HCT116 (cell line): ENCODE results near the gene TRIM67. TPM values are rescaled to one million over a fixed set of nuclear protein-coding genes. Genes with fewer than 3 reads are reported as not detected.
A peak's percentile ranks its signal among the peaks of the same experiment; 100 is the strongest.

Experiments used
- ATAC-seq: fragments of 200-7000 bp; cut with Tn5 transposase; 2 replicates; pipeline ENCODE4 v1.9.1; 2020; ENCODE audit warnings: mild to moderate bottlenecking, moderate library complexity
- BruUV-seq: library from RNA; stranded (reverse); fragments of 400-500 nt; replicated peaks from 2 replicates; lab custom pipeline; 2021; lab: Mats Ljungman, UMichigan
- CTCF ChIA-PET: fragments of 300-600 bp; sonication (Branson Sonifier 250); formaldehyde crosslinking; loops from one replicate; lab custom pipeline; 2021; ENCODE audit warnings: antibody characterized with exemption; lab: Charles Lee
- POLR2A ChIA-PET: fragments of 300-600, 350-600 bp; sonication (Branson Sonifier 250); formaldehyde crosslinking; loops from one replicate; lab custom pipeline; 2021; ENCODE audit warnings: antibody characterized with exemption; lab: Charles Lee
- RAD21 ChIA-PET, 2 experiments: fragments of 300-600 bp; sonication (Branson Sonifier 250); formaldehyde crosslinking; loops; one replicate each; lab custom pipeline; 2023; ENCODE audit warnings: low total read pairs in 2 of 2; ENCODE audit not compliant: uncharacterized antibody in 2 of 2, unreplicated experiment in 2 of 2, low non-redundant PET in 1 of 2; lab: Charles Lee
- DNase-seq: peaks from one replicate; pipeline ENCODE4 v3.0.0-alpha.2; 2010; ENCODE audit warnings: low read depth, low spot score
- H2AFZ ChIP-seq: fragments of 200-600 bp; shearing (Covaris generic), sonication (generic); 2 replicates; pipeline ENCODE4 v1.6.1; 2017; ENCODE audit warnings: low read depth, mixed run types, mixed read lengths, antibody characterized with exemption, low read length; ENCODE audit not compliant: poor library complexity, severe bottlenecking
- H3K27ac ChIP-seq: 2 replicates; pipeline ENCODE4 v1.5.1; 2012; ENCODE audit warnings: low read depth, low read length
- H3K27me3 ChIP-seq: fragments of 200-600 bp; sonication (generic); 2 replicates; pipeline ENCODE4 v1.6.1; 2016; ENCODE audit warnings: mixed run types, low read length, mixed read lengths; ENCODE audit not compliant: insufficient read depth
- H3K36me3 ChIP-seq, 2 experiments: fragments of 200-500 bp in 1 of 2; fragments of 200-600 bp in 1 of 2; sonication (Bioruptor generic) in 1 of 2; sonication (generic) in 1 of 2; 2 replicates each; pipeline versions ENCODE4 v1.5.1 to v1.6.1; 2014 to 2016; ENCODE audit warnings: low read length in 2 of 2, inconsistent platforms in 1 of 2, mixed read lengths in 1 of 2, mixed run types in 1 of 2; ENCODE audit not compliant: insufficient read depth in 2 of 2, control insufficient read depth in 1 of 2
- H3K4me1 ChIP-seq, 2 experiments: fragments of 200-600 bp in 1 of 2; sonication (generic) in 1 of 2; 2 replicates each; pipeline versions ENCODE4 v1.5.1 to v1.6.1; 2012 to 2017; ENCODE audit warnings: low read length in 2 of 2, inconsistent platforms in 1 of 2, mild to moderate bottlenecking in 1 of 2, mixed read lengths in 1 of 2, mixed run types in 1 of 2, moderate library complexity in 1 of 2; ENCODE audit not compliant: insufficient read depth in 2 of 2, control insufficient read depth in 1 of 2
- H3K4me2 ChIP-seq: fragments of 200-600 bp; sonication (generic); 2 replicates; pipeline ENCODE4 v1.6.1; 2017; ENCODE audit warnings: mixed run types, low read length, mixed read lengths
- H3K4me3 ChIP-seq, 2 experiments: fragments of 200-600 bp in 1 of 2; sonication (generic) in 1 of 2; replicated peaks in 1 of 2; 2 replicates each; pipeline ENCODE4 v1.5.1; 2011 to 2016; ENCODE audit warnings: low read length in 2 of 2, control low read depth in 1 of 2, low read depth in 1 of 2, mild to moderate bottlenecking in 1 of 2, mixed read lengths in 1 of 2, mixed run types in 1 of 2
- H3K79me2 ChIP-seq: fragments of 200-600 bp; sonication (generic); 2 replicates; pipeline ENCODE4 v1.6.1; 2017; ENCODE audit warnings: mild to moderate bottlenecking, mixed run types, low read length, moderate library complexity, mixed read lengths; ENCODE audit not compliant: insufficient read depth
- H3K9ac ChIP-seq: fragments of 200-600 bp; sonication (generic); 2 replicates; pipeline ENCODE4 v1.6.1; 2016; ENCODE audit warnings: low read length, mixed read lengths
- H3K9me2 ChIP-seq: fragments of 200-600 bp; sonication (generic), shearing (Covaris generic); 2 replicates; pipeline ENCODE4 v1.6.1; 2017; ENCODE audit warnings: mixed run types, mild to moderate bottlenecking, moderate library complexity; ENCODE audit not compliant: insufficient read depth
- H3K9me3 ChIP-seq, 2 experiments: fragments of 200-500 bp in 1 of 2; fragments of 200-600 bp in 1 of 2; sonication (Bioruptor generic) in 1 of 2; sonication (generic) in 1 of 2; 2 replicates each; pipeline ENCODE4 v1.6.1; 2014 to 2017; ENCODE audit warnings: low read length in 2 of 2, mixed read lengths in 2 of 2, inconsistent platforms in 1 of 2, low read depth in 1 of 2, mild to moderate bottlenecking in 1 of 2, mixed run types in 1 of 2, moderate library complexity in 1 of 2; ENCODE audit not compliant: control insufficient read depth in 1 of 2, insufficient read depth in 1 of 2
- H4K20me1 ChIP-seq: fragments of 200-600 bp; sonication (generic), shearing (Covaris generic); 2 replicates; pipeline ENCODE4 v1.6.1; 2017; ENCODE audit warnings: mixed run types, mild to moderate bottlenecking, moderate library complexity; ENCODE audit not compliant: insufficient read depth
- CBX3 ChIP-seq: IDR thresholded peaks from 2 replicates; pipeline ENCODE4 v1.6.1; 2012; ENCODE audit warnings: low read depth
- EZH2phosphoT487 ChIP-seq: fragments of 200-600 bp; IDR thresholded peaks from 2 replicates; pipeline ENCODE4 v1.6.1; 2018; ENCODE audit warnings: antibody characterized with exemption, borderline replicate concordance
- FOSL1 ChIP-seq: IDR thresholded peaks from 2 replicates; pipeline ENCODE4 v1.6.1; 2012; ENCODE audit warnings: low read depth
- JUND ChIP-seq: IDR thresholded peaks from 2 replicates; pipeline ENCODE4 v1.6.1; 2012
- POLR2AphosphoS5 ChIP-seq: IDR thresholded peaks from 2 replicates; pipeline ENCODE4 v1.6.1; 2011; ENCODE audit warnings: mild to moderate bottlenecking, low read depth, low read length, moderate library complexity
- RAD21 ChIP-seq: IDR thresholded peaks from 2 replicates; pipeline ENCODE4 v1.6.1; 2012; ENCODE audit warnings: low read depth, mild to moderate bottlenecking
- SP1 ChIP-seq: IDR thresholded peaks from 2 replicates; pipeline ENCODE4 v1.6.1; 2012; ENCODE audit warnings: low read depth
- SRF ChIP-seq: IDR thresholded peaks from 2 replicates; pipeline ENCODE4 v1.6.1; 2012; ENCODE audit warnings: low read depth
- YY1 ChIP-seq: IDR thresholded peaks from 2 replicates; pipeline ENCODE4 v1.6.1; 2011; ENCODE audit warnings: low read length, low read depth, moderate library complexity, mild to moderate bottlenecking; ENCODE audit not compliant: insufficient replicate concordance; ENCODE audit errors: extremely low read depth
- intact Hi-C: fragments of 100-400 bp; cut with micrococcal nuclease; formaldehyde crosslinking; loops from 2 replicates; pipeline ENCODE4 v1.10.0; 2022
- total RNA-seq: library from RNA; stranded (reverse); gene quantifications from one replicate; pipeline ENCODE4 v1.2.1, GENCODE V29; 2021; ENCODE audit not compliant: unreplicated experiment
- TF ChIP-seq, protein P1 (sequence below): IDR thresholded peaks from 2 replicates; pipeline ENCODE4 v1.6.1; 2012; ENCODE audit warnings: low read depth
- TF ChIP-seq, protein P2 (sequence below), 3 experiments: fragments of 200-600 bp in 1 of 3; sonication (generic) in 1 of 3; IDR thresholded peaks in 2 of 3; conservative IDR thresholded peaks in 1 of 3; 2 replicates each; pipeline ENCODE4 v1.5.1; 2012 to 2017; ENCODE audit warnings: low read depth in 2 of 3, low read length in 2 of 3, antibody characterized with exemption in 1 of 3, borderline replicate concordance in 1 of 3, control low read depth in 1 of 3, mild to moderate bottlenecking in 1 of 3, mixed read lengths in 1 of 3, mixed run types in 1 of 3, moderate library complexity in 1 of 3; ENCODE audit not compliant: insufficient read depth in 1 of 3
- TF ChIP-seq, protein P3 (sequence below): IDR thresholded peaks from 2 replicates; pipeline ENCODE4 v1.6.1; 2012
- TF ChIP-seq, protein P4 (sequence below): IDR thresholded peaks from 2 replicates; pipeline ENCODE4 v1.6.1; 2012

The TRIM67 gene
- total RNA-seq, 1 experiment from 2014 or later = 0.02 TPM

DNA sequence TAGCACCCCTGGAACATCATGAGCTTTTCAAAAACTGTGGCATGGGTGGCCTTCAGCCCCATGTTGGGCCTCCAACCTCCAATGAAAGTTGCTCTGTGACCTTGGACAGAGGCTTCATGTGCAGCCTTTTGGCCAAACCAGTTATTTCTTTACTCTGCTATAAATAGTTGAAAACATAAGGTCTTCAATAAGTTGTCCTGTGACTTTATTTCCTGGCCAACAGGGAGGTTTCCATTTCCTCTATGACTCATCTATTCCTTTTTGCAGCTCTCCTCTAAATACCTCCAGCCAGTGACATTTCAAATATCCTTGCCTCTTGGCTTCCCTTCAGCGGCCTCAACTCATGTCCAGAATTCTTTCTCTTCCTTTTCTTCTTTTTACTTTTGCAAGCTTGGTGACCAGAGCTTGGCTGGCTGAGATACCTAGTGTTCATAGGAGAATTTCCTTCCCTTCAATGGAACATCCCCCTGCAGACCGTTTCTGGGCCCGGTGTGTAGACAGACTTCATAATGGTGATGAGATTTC is 22.7 kb upstream of the TRIM67 start:
- Histone ChIP-seq H3K9ac (no peak overlapping the region), H2AFZ (peak overlapping the region; percentile 24), H3K9me2 (no peaks in the 10 kb centered on the region), H3K27ac (peak overlapping the region; percentile 38; the same call in 1 of the 2 replicates), H3K4me2 (peak overlapping the region; percentile 50), H3K36me3 (no peaks in the 10 kb centered on the region), H3K79me2 (no peaks in the 10 kb centered on the region), H3K27me3 (no peaks in the 10 kb centered on the region), H3K4me3 (no peak overlapping the region), H3K4me1 (peaks cover 22 to 28% of the 10 kb centered on the region in 2 experiments), H3K9me3 (no peaks in the 10 kb centered on the region), H4K20me1 (no peaks in the 10 kb centered on the region)
- ChIA-PET CTCF (interaction anchor here (1.0 kb wide), 1 partner anchor 47 kb away, joined by 4 read pairs; no protein-coding TSS in a partner anchor), POLR2A (no interaction called here), RAD21 (no interaction called here)
- intact Hi-C loops = no loop called here
- DNase-seq (peak; percentile 4), ATAC-seq (peak; percentile 36; the same call in 1 of the 2 replicates)
- TF ChIP-seq YY1 = no peak
- no peak for TF ChIP-seq RAD21
- TF ChIP-seq, protein P1, sequence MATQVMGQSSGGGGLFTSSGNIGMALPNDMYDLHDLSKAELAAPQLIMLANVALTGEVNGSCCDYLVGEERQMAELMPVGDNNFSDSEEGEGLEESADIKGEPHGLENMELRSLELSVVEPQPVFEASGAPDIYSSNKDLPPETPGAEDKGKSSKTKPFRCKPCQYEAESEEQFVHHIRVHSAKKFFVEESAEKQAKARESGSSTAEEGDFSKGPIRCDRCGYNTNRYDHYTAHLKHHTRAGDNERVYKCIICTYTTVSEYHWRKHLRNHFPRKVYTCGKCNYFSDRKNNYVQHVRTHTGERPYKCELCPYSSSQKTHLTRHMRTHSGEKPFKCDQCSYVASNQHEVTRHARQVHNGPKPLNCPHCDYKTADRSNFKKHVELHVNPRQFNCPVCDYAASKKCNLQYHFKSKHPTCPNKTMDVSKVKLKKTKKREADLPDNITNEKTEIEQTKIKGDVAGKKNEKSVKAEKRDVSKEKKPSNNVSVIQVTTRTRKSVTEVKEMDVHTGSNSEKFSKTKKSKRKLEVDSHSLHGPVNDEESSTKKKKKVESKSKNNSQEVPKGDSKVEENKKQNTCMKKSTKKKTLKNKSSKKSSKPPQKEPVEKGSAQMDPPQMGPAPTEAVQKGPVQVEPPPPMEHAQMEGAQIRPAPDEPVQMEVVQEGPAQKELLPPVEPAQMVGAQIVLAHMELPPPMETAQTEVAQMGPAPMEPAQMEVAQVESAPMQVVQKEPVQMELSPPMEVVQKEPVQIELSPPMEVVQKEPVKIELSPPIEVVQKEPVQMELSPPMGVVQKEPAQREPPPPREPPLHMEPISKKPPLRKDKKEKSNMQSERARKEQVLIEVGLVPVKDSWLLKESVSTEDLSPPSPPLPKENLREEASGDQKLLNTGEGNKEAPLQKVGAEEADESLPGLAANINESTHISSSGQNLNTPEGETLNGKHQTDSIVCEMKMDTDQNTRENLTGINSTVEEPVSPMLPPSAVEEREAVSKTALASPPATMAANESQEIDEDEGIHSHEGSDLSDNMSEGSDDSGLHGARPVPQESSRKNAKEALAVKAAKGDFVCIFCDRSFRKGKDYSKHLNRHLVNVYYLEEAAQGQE = peak; percentile 25
- TF ChIP-seq, protein P2, sequence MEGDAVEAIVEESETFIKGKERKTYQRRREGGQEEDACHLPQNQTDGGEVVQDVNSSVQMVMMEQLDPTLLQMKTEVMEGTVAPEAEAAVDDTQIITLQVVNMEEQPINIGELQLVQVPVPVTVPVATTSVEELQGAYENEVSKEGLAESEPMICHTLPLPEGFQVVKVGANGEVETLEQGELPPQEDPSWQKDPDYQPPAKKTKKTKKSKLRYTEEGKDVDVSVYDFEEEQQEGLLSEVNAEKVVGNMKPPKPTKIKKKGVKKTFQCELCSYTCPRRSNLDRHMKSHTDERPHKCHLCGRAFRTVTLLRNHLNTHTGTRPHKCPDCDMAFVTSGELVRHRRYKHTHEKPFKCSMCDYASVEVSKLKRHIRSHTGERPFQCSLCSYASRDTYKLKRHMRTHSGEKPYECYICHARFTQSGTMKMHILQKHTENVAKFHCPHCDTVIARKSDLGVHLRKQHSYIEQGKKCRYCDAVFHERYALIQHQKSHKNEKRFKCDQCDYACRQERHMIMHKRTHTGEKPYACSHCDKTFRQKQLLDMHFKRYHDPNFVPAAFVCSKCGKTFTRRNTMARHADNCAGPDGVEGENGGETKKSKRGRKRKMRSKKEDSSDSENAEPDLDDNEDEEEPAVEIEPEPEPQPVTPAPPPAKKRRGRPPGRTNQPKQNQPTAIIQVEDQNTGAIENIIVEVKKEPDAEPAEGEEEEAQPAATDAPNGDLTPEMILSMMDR (IDR thresholded peaks at IDR 0.05 in 2 of 3, conservative IDR thresholded peaks at IDR 0.05 in 1 of 3; ENCODE audit: borderline replicate concordance in 1 of 3, insufficient read depth in 1 of 3, low read depth in 2 of 3, low read length in 2 of 3) = no peak
- TF ChIP-seq SP1 = peak; percentile 59
- peak; percentile 32; the same call in 1 of the 2 replicates for TF ChIP-seq POLR2AphosphoS5
- TF ChIP-seq FOSL1 = peak; percentile 68
- TF ChIP-seq, protein P3, sequence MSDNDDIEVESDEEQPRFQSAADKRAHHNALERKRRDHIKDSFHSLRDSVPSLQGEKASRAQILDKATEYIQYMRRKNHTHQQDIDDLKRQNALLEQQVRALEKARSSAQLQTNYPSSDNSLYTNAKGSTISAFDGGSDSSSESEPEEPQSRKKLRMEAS = no peak
- no peak for TF ChIP-seq EZH2phosphoT487
- 0 out of 2 replicates have a peak, but pooled peaks have one; percentile 33 for TF ChIP-seq CBX3
- peak; percentile 74 for TF ChIP-seq JUND
- TF ChIP-seq, protein P4, sequence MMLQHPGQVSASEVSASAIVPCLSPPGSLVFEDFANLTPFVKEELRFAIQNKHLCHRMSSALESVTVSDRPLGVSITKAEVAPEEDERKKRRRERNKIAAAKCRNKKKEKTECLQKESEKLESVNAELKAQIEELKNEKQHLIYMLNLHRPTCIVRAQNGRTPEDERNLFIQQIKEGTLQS = no peak
- TF ChIP-seq SRF = no peak
- no TSS peak for BruUV-seq
